HUES48 (cell line): ENCODE results near the gene MVB12B.
"Not testable (repeated sequence)": the region's sequence is repeated elsewhere in the genome, so short reads cannot be mapped to it uniquely, and the experiment has no call there.

Source experiments
- H3K27ac ChIP-seq: one replicate; pipeline ENCODE4 v1.7.0; 2013; ENCODE audit warnings: low read depth, low read length, inconsistent platforms
- H3K27me3 ChIP-seq: 2 replicates; pipeline ENCODE4 v1.6.1; 2013; ENCODE audit warnings: mild to moderate bottlenecking, low read length; ENCODE audit not compliant: control insufficient read depth, insufficient read depth
- H3K36me3 ChIP-seq: 2 replicates; pipeline ENCODE4 v1.6.1; 2013; ENCODE audit warnings: low read length; ENCODE audit not compliant: control insufficient read depth, insufficient read depth
- H3K4me1 ChIP-seq: 2 replicates; pipeline ENCODE4 v1.6.1; 2013; ENCODE audit warnings: mild to moderate bottlenecking, low read length; ENCODE audit not compliant: control insufficient read depth, insufficient read depth
- H3K4me3 ChIP-seq: 2 replicates; pipeline ENCODE4 v1.5.1; 2013; ENCODE audit warnings: mild to moderate bottlenecking, low read depth, low read length
- H3K9ac ChIP-seq: 2 replicates; pipeline ENCODE4 v1.6.1; 2013; ENCODE audit warnings: mild to moderate bottlenecking, low read depth, low read length, moderate library complexity
- H3K9me3 ChIP-seq: 2 replicates; pipeline ENCODE4 v1.6.1; 2013; ENCODE audit warnings: low read length; ENCODE audit not compliant: control insufficient read depth, insufficient read depth

The MVB12B gene

GRCh38 chr9:126536131-126536530, 209.5 kb downstream of the MVB12B start:
- Histone ChIP-seq H3K4me1 (peaks cover 29% of the 10 kb centered on the region), H3K9ac (no peak overlapping the region), H3K27ac (no peak overlapping the region), H3K4me3 (no peak overlapping the region), H3K27me3 (peaks cover 9% of the 10 kb centered on the region), H3K9me3 (no peaks in the 10 kb centered on the region), H3K36me3 (no peaks in the 10 kb centered on the region)

- H3K27ac ChIP-seq, result no peak overlapping the region
- no peak overlapping the region for H3K4me3 ChIP-seq
- no peaks in the 10 kb centered on the region for H3K9me3 ChIP-seq
- no peaks in the 10 kb centered on the region for H3K36me3 ChIP-seq
- H3K4me1 ChIP-seq, result peaks cover 29% of the 10 kb centered on the region
- no peak overlapping the region for H3K9ac ChIP-seq
- peaks cover 9% of the 10 kb centered on the region for H3K27me3 ChIP-seq
These were observed 210.3 kb downstream of the MVB12B start for GRCh38 chr9:126536841-126537465.

GRCh38 chr9:126538550-126538949, 211.9 kb downstream of the MVB12B start:
- no peak overlapping the region for H3K9ac ChIP-seq
- H3K27me3 ChIP-seq, result peaks cover 2% of the 10 kb centered on the region; the same call in 1 of the 2 replicates
- H3K4me1 ChIP-seq, result peaks cover 23% of the 10 kb centered on the region
- no peak overlapping the region for H3K27ac ChIP-seq
- H3K9me3 ChIP-seq, result no peaks in the 10 kb centered on the region
- H3K36me3 ChIP-seq, result no peaks in the 10 kb centered on the region
- H3K4me3 ChIP-seq, result no peak overlapping the region

GRCh38 chr9:126540398-126540797, 213.8 kb downstream of the MVB12B start:
- H3K9ac ChIP-seq, H3K9me3 ChIP-seq, H3K27ac ChIP-seq, H3K4me1 ChIP-seq, H3K36me3 ChIP-seq, H3K27me3 ChIP-seq, H3K4me3 ChIP-seq: not testable (repeated sequence)

- Histone ChIP-seq H3K36me3 (no peaks in the 10 kb centered on the region), H3K9me3 (no peaks in the 10 kb centered on the region), H3K4me1 (no peaks in the 10 kb centered on the region), H3K4me3 (no peak overlapping the region), H3K9ac (no peak overlapping the region), H3K27me3 (no peaks in the 10 kb centered on the region), H3K27ac (no peak overlapping the region)
These were observed 216.9 kb downstream of the MVB12B start for GRCh38 chr9:126543490-126543889.

GRCh38 chr9:126545106-126545505, 218.5 kb downstream of the MVB12B start:
- Histone ChIP-seq H3K4me3 (no peak overlapping the region), H3K9me3 (no peaks in the 10 kb centered on the region), H3K27me3 (no peaks in the 10 kb centered on the region), H3K27ac (no peak overlapping the region), H3K9ac (no peak overlapping the region), H3K36me3 (no peaks in the 10 kb centered on the region), H3K4me1 (no peaks in the 10 kb centered on the region)

GRCh38 chr9:126546036-126546435, 219.4 kb downstream of the MVB12B start:
- no peak overlapping the region for H3K27ac ChIP-seq
- H3K4me1 ChIP-seq, result no peaks in the 10 kb centered on the region
- no peaks in the 10 kb centered on the region for H3K27me3 ChIP-seq
- no peak overlapping the region for H3K9ac ChIP-seq
- no peaks in the 10 kb centered on the region for H3K9me3 ChIP-seq
- H3K4me3 ChIP-seq, result no peak overlapping the region
- no peaks in the 10 kb centered on the region for H3K36me3 ChIP-seq

GRCh38 chr9:126548312-126548711, 221.7 kb downstream of the MVB12B start:
- Histone ChIP-seq H3K36me3 (no peaks in the 10 kb centered on the region), H3K4me3 (no peak overlapping the region), H3K27me3 (no peaks in the 10 kb centered on the region), H3K27ac (no peak overlapping the region), H3K9ac (no peak overlapping the region), H3K4me1 (no peaks in the 10 kb centered on the region), H3K9me3 (no peaks in the 10 kb centered on the region)

- Histone ChIP-seq H3K4me3 (no peak overlapping the region), H3K9ac (no peak overlapping the region), H3K27me3 (no peaks in the 10 kb centered on the region), H3K36me3 (no peaks in the 10 kb centered on the region), H3K9me3 (no peaks in the 10 kb centered on the region), H3K27ac (no peak overlapping the region), H3K4me1 (no peaks in the 10 kb centered on the region)
These were observed 222.8 kb downstream of the MVB12B start for GRCh38 chr9:126549246-126550006.

- Histone ChIP-seq H3K9ac (no peak overlapping the region), H3K27ac (no peak overlapping the region), H3K4me1 (no peaks in the 10 kb centered on the region), H3K4me3 (no peak overlapping the region), H3K27me3 (no peaks in the 10 kb centered on the region), H3K9me3 (no peaks in the 10 kb centered on the region), H3K36me3 (no peaks in the 10 kb centered on the region)
These were observed 224.3 kb downstream of the MVB12B start for GRCh38 chr9:126550891-126551351.

- Histone ChIP-seq H3K9ac (no peak overlapping the region), H3K4me3 (no peak overlapping the region), H3K9me3 (no peaks in the 10 kb centered on the region), H3K4me1 (no peaks in the 10 kb centered on the region), H3K36me3 (no peaks in the 10 kb centered on the region), H3K27ac (no peak overlapping the region), H3K27me3 (no peaks in the 10 kb centered on the region)
These were observed 225.2 kb downstream of the MVB12B start for GRCh38 chr9:126551812-126552211.
